Mucosa of descending colon (tissue), 3 donors: ENCODE data around the gene PRKRIP1. TPM values are rescaled to one million over a fixed set of nuclear protein-coding genes. Genes with fewer than 3 reads are reported as not detected.
"Not testable (repeated sequence)": the region's sequence is repeated elsewhere in the genome, so short reads cannot be mapped to it uniquely, and the experiment has no call there.

Experiments
- ATAC-seq: fragments of 200-7000 bp; cut with Tn5 transposase; one replicate; pipeline ENCODE4 v1.9.1; 2020; ENCODE audit warnings: mild to moderate bottlenecking, moderate library complexity
- DNase-seq, 3 donors: peaks; one replicate each; pipeline ENCODE4 v3.0.0-alpha.2; 2020
- H3K36me3 ChIP-seq: fragments of 200-600 bp; one replicate; pipeline ENCODE4 v1.8.0; 2021; ENCODE audit warnings: low read depth, mild to moderate bottlenecking
- H3K4me1 ChIP-seq: fragments of 200-600 bp; one replicate; pipeline ENCODE4 v1.8.0; 2021; ENCODE audit warnings: low read depth, mild to moderate bottlenecking
- H3K4me3 ChIP-seq: fragments of 200-600 bp; one replicate; pipeline ENCODE4 v1.8.0; 2021; ENCODE audit warnings: mild to moderate bottlenecking
- H3K9me3 ChIP-seq: fragments of 200-600 bp; one replicate; pipeline ENCODE4 v1.8.0; 2021; ENCODE audit warnings: mild to moderate bottlenecking
- intact Hi-C, 2 donors: fragments of 100-400 bp; cut with DNase I in 1 of 2; cut with micrococcal nuclease in 1 of 2; formaldehyde crosslinking; loops; one replicate each; pipeline versions ENCODE4 v1.11.0 to v1.11.1; 2022; cut with DNase I, micrococcal nuclease
- total RNA-seq, 3 donors: library from RNA; stranded (reverse); fragmentation: NEBNext Ultra II Directional in 2 of 3; extraction: Animal tissue kit (Norgen Biotek cat#: 25700) in 2 of 3; gene quantifications; one replicate each; pipeline versions ENCODE4 v1.2.1 to v1.2.4, GENCODE V29; 2021 to 2023
- TF ChIP-seq, protein P1 (sequence below): fragments of 200-600 bp; IDR thresholded peaks from one replicate; pipeline ENCODE4 v1.8.0; 2022; ENCODE audit warnings: antibody characterized with exemption, mild to moderate bottlenecking
- donor health status: DM: no; HTN: no; CAD: no; lungs with moderate emphysema.
- donor health status: DM: no; HTN: no; CAD: no.
- donor health status: DM: no; HTN: yes; CAD: no.

PRKRIP1 gene
- total RNA-seq, 3 donors from 2014 or later: 15.1 to 24.1 (median 18.6) TPM

DNA sequence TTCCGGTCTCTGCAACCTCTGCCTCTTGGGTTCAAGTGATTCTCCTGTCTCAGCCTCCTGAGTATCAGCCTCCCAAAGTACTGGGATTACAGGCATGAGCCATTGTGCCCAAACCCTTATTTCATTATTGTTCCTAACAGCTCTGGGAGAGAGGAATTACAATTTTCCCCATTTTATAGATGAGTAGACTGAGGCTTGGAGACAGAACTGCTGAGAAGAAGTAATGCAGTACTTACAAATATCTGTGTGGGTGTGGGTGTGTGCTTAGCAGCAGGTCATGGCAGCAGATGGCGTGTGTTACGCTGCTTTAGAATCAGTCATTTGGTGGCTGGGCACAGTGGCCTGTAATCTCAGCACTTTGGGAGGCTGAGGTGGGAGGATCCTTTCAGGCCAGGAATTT, 7.4 kb downstream of the PRKRIP1 start:
- TF ChIP-seq, protein P1, sequence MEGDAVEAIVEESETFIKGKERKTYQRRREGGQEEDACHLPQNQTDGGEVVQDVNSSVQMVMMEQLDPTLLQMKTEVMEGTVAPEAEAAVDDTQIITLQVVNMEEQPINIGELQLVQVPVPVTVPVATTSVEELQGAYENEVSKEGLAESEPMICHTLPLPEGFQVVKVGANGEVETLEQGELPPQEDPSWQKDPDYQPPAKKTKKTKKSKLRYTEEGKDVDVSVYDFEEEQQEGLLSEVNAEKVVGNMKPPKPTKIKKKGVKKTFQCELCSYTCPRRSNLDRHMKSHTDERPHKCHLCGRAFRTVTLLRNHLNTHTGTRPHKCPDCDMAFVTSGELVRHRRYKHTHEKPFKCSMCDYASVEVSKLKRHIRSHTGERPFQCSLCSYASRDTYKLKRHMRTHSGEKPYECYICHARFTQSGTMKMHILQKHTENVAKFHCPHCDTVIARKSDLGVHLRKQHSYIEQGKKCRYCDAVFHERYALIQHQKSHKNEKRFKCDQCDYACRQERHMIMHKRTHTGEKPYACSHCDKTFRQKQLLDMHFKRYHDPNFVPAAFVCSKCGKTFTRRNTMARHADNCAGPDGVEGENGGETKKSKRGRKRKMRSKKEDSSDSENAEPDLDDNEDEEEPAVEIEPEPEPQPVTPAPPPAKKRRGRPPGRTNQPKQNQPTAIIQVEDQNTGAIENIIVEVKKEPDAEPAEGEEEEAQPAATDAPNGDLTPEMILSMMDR: no peak
- no peak for ATAC-seq

DNA sequence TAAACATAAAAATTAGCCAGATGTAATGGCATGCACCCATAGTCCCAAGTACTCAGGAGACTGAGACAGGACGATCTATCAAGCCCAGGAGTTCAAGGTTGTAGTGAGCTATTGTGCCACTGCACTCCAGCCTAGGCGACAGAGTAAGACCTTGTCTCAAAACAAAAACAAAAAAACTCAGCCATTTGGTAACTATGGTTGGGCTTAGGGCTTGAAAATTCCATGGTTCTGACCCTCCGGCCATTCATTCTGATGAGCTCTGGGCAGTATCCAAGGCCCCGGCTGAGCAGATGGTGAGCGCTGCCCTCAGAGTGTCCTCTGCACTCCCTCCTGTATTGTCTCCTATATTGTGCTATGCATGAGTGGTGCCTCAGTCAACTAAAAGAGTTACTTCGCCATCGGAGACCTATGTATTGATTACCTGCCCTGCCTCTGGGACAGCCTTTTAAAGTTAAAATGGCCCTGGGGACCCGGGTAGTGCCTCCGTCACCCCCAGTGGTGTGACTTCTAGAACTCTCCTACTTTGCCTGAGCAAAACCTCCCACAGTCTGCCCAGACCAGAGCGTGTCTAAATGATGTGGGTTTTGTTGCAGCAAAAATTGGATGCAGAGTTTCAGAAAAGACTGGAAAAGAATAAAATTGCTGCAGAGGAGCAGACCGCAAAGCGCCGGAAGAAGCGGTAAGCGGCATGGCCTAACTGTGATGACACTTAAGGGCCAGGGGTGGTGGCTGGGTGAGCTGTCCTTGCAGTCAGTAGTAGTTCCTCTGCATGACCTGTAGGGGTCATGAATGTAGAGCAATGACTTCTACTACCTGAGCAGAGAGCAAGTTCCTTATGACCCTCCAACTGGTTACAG, 8.1 kb downstream of the PRKRIP1 start:
- H3K9me3 ChIP-seq: no peaks in the 10 kb centered on the region
- TF ChIP-seq, protein P1: peak; percentile 68
- peak in 1 of 3 donors; percentile 41 for DNase-seq
- H3K4me1 ChIP-seq: no peaks in the 10 kb centered on the region
- intact Hi-C loops: no loop called here
- H3K4me3 ChIP-seq: no peak overlapping the region
- peak; percentile 99 for ATAC-seq
- peaks cover 8% of the 10 kb centered on the region for H3K36me3 ChIP-seq

More for the DNA sequence above, 7.4 kb downstream of the PRKRIP1 start:
- DNase-seq: no peak
- no peaks in the 10 kb centered on the region for H3K9me3 ChIP-seq
- intact Hi-C loops: no loop called here
- H3K36me3 ChIP-seq: peaks cover 13% of the 10 kb centered on the region
- H3K4me1 ChIP-seq: no peaks in the 10 kb centered on the region
- no peak overlapping the region for H3K4me3 ChIP-seq

DNA sequence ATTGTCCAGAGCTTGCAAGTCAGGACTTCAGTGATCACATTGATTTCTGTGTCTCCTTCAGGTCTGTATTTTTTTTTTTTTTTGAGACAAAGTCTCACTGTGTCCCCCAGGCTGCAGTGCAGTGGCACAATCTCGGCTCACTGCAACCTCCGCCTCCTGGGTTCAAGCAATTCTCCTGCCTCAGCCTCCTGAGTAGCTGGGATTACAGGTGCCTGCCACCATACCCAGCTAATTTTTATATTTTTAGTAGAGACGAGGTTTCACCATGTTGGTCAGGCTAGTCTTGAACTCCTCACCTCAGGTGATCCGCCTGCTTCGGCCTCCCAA, 8.7 kb downstream of the PRKRIP1 start:
- intact Hi-C loops, ATAC-seq, H3K4me3 ChIP-seq, H3K36me3 ChIP-seq, H3K4me1 ChIP-seq, H3K9me3 ChIP-seq, DNase-seq: not testable (repeated sequence)

DNA sequence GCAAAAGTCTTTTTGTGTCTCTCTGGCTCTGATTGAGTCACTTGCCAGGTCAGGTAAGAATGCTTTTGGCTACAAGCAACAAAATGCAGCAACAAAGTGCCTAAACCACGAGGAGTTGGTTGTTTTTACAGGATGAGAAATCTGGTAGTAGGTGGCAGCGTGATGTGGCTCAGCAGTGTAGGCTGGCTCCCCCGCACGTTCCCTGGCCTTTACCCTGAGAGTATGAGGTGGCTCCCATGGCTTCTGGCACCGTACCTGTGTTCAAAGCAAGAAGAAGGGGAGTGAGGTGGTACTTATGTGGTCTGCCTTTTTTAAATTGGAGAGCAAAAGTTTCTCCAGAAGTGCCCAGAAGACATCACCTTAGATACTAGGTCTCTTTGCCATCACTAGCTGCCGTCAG, 11.7 kb downstream of the PRKRIP1 start:
- H3K4me1 ChIP-seq: no peaks in the 10 kb centered on the region
- no peaks in the 10 kb centered on the region for H3K9me3 ChIP-seq
- ATAC-seq: no peak
- no peak overlapping the region for H3K4me3 ChIP-seq
- intact Hi-C loops: no loop called here
- DNase-seq: no peak
- TF ChIP-seq, protein P1: no peak
- H3K36me3 ChIP-seq: no peaks in the 10 kb centered on the region

DNA sequence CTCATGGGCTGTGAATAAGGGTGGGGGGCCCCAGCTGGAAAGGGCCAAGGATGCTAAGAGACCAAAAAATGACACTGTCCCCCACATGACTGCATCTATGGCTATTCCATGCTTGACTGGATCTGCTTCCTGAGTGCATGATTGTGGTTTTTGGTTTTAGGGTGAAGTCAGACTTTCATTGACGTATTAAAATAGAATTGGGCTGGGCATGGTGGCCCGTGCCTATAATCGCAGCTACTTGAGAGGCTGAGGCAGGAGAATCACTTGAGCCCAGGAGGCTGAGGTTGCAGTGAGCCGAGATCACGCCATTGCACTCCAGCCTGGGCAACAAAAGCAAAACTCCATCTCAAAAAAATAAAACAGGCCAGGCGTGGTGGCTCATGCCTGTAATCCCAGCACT, 12.4 kb downstream of the PRKRIP1 start:
- H3K4me1 ChIP-seq, ATAC-seq, H3K4me3 ChIP-seq, H3K9me3 ChIP-seq, DNase-seq, H3K36me3 ChIP-seq, intact Hi-C loops: not testable (repeated sequence)

DNA sequence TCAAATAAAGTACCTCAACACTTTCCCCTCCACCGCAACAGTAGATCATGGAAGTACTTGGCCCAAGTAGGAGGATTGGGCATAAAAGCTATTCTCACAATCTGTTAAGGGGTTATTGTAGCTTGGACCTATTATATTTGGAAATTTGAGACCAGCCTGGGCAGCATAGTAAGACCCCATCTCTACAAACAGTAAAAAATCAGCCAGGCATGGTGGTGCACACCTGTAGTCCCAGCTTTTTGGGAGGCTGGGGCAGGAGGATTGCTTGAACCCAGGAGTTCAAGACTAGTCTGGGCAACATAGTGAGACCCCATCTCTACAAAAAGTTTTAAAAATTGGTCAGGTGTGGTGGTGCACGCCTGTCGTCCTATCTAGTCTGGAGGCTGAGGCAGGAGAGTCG, 13.2 kb downstream of the PRKRIP1 start:
- DNase-seq (no peak), ATAC-seq (no peak)
- intact Hi-C loops: no loop called here
- Histone ChIP-seq H3K36me3 (no peaks in the 10 kb centered on the region), H3K9me3 (no peaks in the 10 kb centered on the region), H3K4me1 (no peaks in the 10 kb centered on the region), H3K4me3 (no peak overlapping the region)
- TF ChIP-seq, protein P1: no peak

DNA sequence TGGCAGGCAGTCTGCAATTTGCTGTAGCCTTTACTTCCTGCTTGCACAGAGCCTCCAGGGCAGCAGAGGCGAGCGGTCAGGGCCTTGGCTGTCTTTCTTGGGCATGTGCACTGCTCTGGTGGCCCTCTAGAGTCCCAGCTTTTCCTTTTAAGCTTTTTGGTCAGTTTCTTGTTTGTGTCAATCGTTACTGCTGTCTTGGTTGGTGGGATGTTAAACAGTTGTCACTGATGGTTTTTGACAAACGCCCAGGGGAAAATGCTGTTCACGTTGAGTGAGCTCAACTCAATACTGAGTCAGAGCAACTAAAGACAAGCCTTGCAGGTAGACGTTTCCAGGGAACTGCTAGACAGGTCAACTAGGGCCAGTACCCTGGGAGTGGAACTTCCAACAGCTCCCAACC, 14.0 kb downstream of the PRKRIP1 start:
- no peaks in the 10 kb centered on the region for H3K36me3 ChIP-seq
- H3K4me1 ChIP-seq: no peaks in the 10 kb centered on the region
- no peak for DNase-seq
- H3K4me3 ChIP-seq: no peak overlapping the region
- TF ChIP-seq, protein P1: no peak
- no peaks in the 10 kb centered on the region for H3K9me3 ChIP-seq
- intact Hi-C loops: no loop called here
- no peak for ATAC-seq
